OCI-LY1 (cell line): ENCODE data around the gene PARD6B.

Experiments used
- EZH2 ChIP-seq: fragments of 200-600 bp; sonication (generic), shearing (Covaris generic); IDR thresholded peaks from 2 replicates; pipeline ENCODE4 v1.8.0; 2017; ENCODE audit warnings: borderline replicate concordance, mixed run types, mild to moderate bottlenecking, antibody characterized with exemption, low read length, moderate library complexity, mixed read lengths
- TF ChIP-seq, protein P1 (sequence below): fragments of 200-600 bp; sonication (generic), shearing (Covaris generic); IDR thresholded peaks from 2 replicates; pipeline ENCODE4 v1.5.1; 2017; ENCODE audit warnings: mild to moderate bottlenecking, antibody characterized with exemption, low read length, moderate library complexity, mixed read lengths

DNA sequence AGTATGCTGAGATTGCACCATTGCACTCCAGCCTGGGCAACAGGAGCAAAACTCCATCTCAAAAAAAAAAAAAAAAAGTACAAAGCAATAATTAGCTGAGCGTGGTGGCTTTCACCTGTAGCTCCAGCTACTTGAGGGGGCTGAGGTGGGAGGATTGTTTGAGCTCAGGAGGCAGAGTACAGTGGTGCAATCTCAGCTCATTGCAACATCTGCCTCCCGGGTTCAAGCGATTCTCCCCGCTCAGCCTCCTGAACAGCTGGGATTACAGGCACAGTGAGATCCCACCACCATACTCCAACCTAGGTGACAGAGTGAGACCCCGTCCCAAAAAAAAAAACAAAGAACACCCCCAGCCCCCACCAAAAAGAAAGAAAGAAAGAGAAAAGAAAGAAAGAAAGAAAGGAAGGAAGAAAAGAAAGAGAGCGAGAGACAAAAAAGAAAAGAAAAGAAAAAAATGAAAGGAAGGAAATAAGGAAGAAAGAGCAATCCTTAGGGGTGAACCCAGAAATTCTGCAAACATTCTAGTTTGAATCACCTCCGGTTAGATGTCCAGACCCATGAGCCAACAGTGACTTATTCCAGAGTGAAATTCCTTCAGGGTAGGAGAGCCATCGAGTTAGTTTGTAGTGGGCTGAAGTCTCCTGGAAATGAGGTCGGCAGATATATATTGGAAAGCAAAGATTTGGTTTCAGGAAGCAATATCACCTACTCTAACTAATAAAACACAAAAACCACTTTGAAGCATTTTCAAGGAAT lies 36.8 kb upstream of the PARD6B start:
- TF ChIP-seq, protein P1, sequence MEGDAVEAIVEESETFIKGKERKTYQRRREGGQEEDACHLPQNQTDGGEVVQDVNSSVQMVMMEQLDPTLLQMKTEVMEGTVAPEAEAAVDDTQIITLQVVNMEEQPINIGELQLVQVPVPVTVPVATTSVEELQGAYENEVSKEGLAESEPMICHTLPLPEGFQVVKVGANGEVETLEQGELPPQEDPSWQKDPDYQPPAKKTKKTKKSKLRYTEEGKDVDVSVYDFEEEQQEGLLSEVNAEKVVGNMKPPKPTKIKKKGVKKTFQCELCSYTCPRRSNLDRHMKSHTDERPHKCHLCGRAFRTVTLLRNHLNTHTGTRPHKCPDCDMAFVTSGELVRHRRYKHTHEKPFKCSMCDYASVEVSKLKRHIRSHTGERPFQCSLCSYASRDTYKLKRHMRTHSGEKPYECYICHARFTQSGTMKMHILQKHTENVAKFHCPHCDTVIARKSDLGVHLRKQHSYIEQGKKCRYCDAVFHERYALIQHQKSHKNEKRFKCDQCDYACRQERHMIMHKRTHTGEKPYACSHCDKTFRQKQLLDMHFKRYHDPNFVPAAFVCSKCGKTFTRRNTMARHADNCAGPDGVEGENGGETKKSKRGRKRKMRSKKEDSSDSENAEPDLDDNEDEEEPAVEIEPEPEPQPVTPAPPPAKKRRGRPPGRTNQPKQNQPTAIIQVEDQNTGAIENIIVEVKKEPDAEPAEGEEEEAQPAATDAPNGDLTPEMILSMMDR, result no peak
- TF ChIP-seq EZH2, result no peak
